ENCODE results near the gene POPDC2. TPM values are rescaled to one million over a fixed set of nuclear protein-coding genes. Genes with fewer than 3 reads are reported as not detected.
A peak's percentile ranks its signal among the peaks of the same experiment; 100 is the strongest.

The POPDC2 gene
- total and polyA plus RNA-seq, 2 donors (not counting 3 experiments of a cell fraction or from before 2014, with no cell fraction given), result 0.57 to 0.66 TPM

DNA sequence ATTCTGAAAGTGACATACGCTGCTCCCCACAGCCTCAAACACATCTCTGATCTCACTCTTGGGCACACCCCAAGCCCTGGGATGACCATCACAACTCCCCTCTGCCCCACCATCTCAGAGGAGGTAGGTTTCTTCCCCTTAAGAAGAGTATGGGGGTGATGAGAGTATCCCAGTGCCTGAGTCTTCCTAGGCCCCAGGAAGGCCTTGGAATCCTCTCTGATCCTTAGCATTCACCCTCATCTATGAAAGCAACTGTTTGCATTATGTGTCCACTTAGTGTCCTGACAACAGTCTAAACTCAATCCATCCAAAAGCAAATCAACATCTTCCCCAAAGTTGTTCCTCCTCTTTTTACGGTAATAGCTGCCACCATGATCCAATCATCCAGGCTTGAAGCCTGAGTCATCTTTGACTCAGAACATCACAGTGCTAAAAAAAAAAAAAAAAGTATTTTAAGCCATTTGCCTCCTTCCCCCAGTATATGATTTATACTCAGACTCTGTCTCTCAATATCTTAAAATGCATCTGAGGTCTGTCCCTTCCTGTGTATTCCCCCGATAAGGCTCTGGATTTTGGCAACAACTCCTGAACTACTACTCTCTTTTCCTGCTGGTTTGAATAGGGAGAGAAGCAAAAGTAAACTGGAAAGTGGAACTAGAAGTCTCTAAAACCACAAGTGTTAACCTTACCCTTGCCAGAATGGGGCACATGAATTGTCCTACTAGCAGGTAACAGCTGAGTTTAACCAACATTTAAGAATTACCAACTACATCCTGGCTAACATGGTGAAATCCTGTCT, 22.5 kb downstream of the POPDC2 start:
- Histone ChIP-seq H3K4me2 (ENCODE audit: insufficient read depth, low read length) (peak overlapping the region; percentile 16), H3K27me3 (ENCODE audit: control insufficient read depth in 2 of 2, insufficient read depth in 2 of 2, low read length in 2 of 2) (no peaks in the 10 kb centered on the region), H3K27ac (ENCODE audit: insufficient read depth, low read depth, low read length) (peak overlapping the region; percentile 80), H4K20me1 (replicated peaks; ENCODE audit: control insufficient read depth, extremely low read depth, insufficient read depth, low read length) (no peaks in the 10 kb centered on the region), H3K9me3 (replicated peaks; ENCODE audit: control insufficient read depth, insufficient read depth, low read length) (no peaks in the 10 kb centered on the region), H3K4me1 (ENCODE audit: control insufficient read depth, extremely low read depth, insufficient read depth, low read length) (peaks cover 34% of the 10 kb centered on the region), H3K9me1 (replicated peaks; ENCODE audit: control insufficient read depth, extremely low read depth, insufficient read depth, low read length) (no peaks in the 10 kb centered on the region), H3K9ac (replicated peaks; ENCODE audit: extremely low read depth, insufficient read depth, low read length) (peak overlapping the region; percentile 21), H2AFZ (ENCODE audit: low read depth, low read length) (peak overlapping the region; percentile 49), H3K36me3 (ENCODE audit: control insufficient read depth in 2 of 2, extremely low read depth in 1 of 2, insufficient read depth in 2 of 2, low read length in 2 of 2) (no peaks in the 10 kb centered on the region), H3K79me2 (ENCODE audit: control insufficient read depth, insufficient read depth, low read length) (no peaks in the 10 kb centered on the region), H3K4me3 (replicated peaks in 1 of 3; ENCODE audit: insufficient read depth in 1 of 3, low read depth in 1 of 3, low read length in 3 of 3) (no peak overlapping the region)
- POLR2A ChIA-PET, result interaction anchor here (0.6 to 0.8 kb wide), 3 partner anchors 40 to 454 kb away, joined by 3 read pairs; no protein-coding TSS in a partner anchor
- intact Hi-C loops (cut with micrococcal nuclease), result loop anchor here (2.0 kb wide), 1 partner anchor 39 kb away; the partner anchor contains the start of gene COX17
- CTCF ChIA-PET, result interaction anchor here (0.6 to 1.2 kb wide), 3 partner anchors 37 to 139 kb away, joined by 3 to 4 read pairs (median 4); no protein-coding TSS in a partner anchor
- BruUV-seq (replicated peaks), result TSS peak; percentile 84
- TF ChIP-seq FOS (IDR thresholded peaks at IDR 0.05; ENCODE audit: borderline replicate concordance, insufficient read depth, low read length) (peak; percentile 96), MYC (IDR thresholded peaks at IDR 0.05; ENCODE audit: low read depth, low read length) (no peak), POLR2A (IDR thresholded peaks at IDR 0.05; ENCODE audit: low read depth, low read length) (no peak), GATA2 (IDR thresholded peaks at IDR 0.05; ENCODE audit: insufficient read depth, insufficient read length, low read depth, low read length) (peak; percentile 93), JUN (IDR thresholded peaks at IDR 0.05; ENCODE audit: borderline replicate concordance, insufficient read depth, insufficient read length, low read depth) (peak; percentile 72), POLR2AphosphoS5 (IDR thresholded peaks at IDR 0.05; ENCODE audit: insufficient read depth, low read depth, low read length) (peak; percentile 44)
- TF ChIP-seq, protein P1, sequence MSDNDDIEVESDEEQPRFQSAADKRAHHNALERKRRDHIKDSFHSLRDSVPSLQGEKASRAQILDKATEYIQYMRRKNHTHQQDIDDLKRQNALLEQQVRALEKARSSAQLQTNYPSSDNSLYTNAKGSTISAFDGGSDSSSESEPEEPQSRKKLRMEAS (IDR thresholded peaks at IDR 0.05; ENCODE audit: insufficient read depth, insufficient read length), result no peak
- TF ChIP-seq, protein P2, sequence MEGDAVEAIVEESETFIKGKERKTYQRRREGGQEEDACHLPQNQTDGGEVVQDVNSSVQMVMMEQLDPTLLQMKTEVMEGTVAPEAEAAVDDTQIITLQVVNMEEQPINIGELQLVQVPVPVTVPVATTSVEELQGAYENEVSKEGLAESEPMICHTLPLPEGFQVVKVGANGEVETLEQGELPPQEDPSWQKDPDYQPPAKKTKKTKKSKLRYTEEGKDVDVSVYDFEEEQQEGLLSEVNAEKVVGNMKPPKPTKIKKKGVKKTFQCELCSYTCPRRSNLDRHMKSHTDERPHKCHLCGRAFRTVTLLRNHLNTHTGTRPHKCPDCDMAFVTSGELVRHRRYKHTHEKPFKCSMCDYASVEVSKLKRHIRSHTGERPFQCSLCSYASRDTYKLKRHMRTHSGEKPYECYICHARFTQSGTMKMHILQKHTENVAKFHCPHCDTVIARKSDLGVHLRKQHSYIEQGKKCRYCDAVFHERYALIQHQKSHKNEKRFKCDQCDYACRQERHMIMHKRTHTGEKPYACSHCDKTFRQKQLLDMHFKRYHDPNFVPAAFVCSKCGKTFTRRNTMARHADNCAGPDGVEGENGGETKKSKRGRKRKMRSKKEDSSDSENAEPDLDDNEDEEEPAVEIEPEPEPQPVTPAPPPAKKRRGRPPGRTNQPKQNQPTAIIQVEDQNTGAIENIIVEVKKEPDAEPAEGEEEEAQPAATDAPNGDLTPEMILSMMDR (IDR thresholded peaks at IDR 0.05; ENCODE audit: extremely low read depth in 1 of 2, insufficient read depth in 1 of 2, low read depth in 1 of 2, low read length in 2 of 2), result no peak
- FAIRE-seq (peak; percentile 88), DNase-seq (ENCODE audit: low read depth, low spot score) (peak; percentile 91)
- dilution Hi-C loops (cut with MboI; ENCODE audit: extremely low pct_ligation_motif_present, low sequenced_read_pairs), result no loop called here

Data from endothelial cell of umbilical vein (primary cell).